ENCODE measurements around the gene SNX24. TPM values are rescaled to one million over a fixed set of nuclear protein-coding genes. Genes with fewer than 3 reads are reported as not detected.
A peak's percentile ranks its signal among the peaks of the same experiment; 100 is the strongest.

SNX24 gene
- total RNA-seq, 1 donor from 2014 or later: 14.0 TPM

GRCh38 chr5:122864400-122864799 lies 19.0 kb downstream of the SNX24 start:
- intact Hi-C loops (cut with DNase I): no loop called here
- DNase-seq (ENCODE audit: missing footprints) (no peak), ATAC-seq (no peak)

- no peak for DNase-seq (ENCODE audit: missing footprints)
- intact Hi-C loops (cut with DNase I): no loop called here
- ATAC-seq: no peak
Observed at GRCh38 chr5:122864842-122865241, 19.4 kb downstream of the SNX24 start.

DNA sequence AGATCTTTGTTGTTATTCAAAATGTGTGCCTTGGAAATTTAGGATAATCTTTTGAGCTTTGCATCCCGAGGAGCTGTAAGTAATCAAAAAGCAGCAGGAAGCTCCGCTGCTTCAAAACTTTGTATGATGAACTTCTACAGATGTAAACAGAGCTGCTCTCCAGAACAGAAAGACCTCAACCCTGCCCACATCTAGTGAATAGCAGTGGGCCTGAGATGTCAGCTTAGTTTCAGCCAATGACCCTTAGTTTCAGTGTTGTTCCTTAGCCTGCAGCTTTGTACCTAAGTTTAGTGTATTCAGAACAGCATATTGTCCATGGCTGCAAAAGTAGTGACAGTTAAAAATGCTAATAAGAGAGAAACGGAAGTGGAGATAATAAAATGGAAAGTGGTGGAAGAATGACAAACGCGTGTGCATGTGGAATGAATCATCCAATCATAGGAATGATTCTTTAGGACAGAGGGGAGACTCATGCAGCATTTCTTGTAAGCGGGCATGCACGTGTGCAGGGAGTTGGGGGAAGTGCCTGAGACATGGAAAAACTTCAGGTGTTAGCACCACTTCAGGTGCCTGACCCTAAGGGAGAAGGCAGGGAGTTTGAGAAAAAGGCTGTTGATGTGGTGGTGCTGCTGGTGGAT lies 24.9 kb downstream of the SNX24 start:
- intact Hi-C loops (cut with DNase I): no loop called here
- no peak for DNase-seq (ENCODE audit: missing footprints)
- ATAC-seq: no peak

DNA sequence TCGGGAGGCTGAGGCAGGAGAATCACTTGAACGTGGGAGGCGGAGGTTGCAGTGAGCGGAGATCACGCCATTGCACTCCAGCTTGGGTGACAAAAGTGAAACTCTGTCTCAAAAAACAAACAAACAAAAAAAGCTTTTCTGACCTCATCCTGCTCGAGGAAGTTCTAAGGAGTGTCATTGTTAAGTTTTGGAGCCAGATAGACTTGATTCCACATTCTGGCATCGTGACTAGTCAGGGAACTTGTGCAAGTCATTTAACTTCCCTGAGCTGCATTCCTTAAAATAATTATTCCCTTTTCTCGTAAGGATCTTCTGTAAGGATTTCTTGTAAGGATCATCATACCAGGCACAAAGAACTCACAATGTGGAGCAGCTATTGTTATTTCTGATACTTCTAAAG lies 26.2 kb downstream of the SNX24 start:
- ATAC-seq: no peak
- intact Hi-C loops (cut with DNase I): no loop called here
- DNase-seq (ENCODE audit: missing footprints): no peak

DNA sequence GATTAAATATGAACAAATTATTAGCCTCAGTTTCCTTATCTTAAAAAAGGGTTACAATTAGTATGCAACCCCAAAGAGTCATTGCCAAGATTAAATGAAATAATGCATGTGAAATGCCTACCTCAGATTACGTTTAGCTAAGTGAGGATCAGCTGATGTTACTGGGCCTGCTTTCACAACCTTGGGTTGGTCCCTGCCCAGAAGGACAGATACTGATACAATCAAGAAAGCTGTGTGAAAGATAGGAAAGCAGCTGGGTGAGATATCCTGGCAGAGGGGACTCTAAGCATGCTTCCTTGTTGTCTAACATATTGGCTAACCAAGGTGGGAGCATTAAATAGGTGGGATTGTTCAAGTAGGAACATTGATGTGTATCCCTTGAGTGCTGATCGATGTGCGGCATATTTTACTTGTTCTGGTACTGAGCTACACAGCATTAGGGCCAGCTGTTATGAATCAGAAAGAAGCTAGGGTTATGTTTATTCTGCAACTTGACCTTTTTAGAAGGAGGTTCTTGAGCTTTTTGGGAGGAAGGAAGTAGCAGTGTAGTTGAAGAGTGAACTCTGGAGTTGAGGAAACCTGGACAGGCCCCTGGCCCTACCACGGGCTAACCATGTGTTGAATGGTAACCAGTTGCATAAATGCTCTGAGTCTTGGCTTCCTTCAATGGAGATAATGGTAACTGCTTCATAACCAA lies 28.9 kb downstream of the SNX24 start:
- intact Hi-C loops (cut with DNase I): no loop called here
- ATAC-seq (no peak), DNase-seq (ENCODE audit: missing footprints) (no peak)

GRCh38 chr5:122877518-122877917 lies 32.1 kb downstream of the SNX24 start:
- ATAC-seq: no peak
- intact Hi-C loops (cut with DNase I): no loop called here
- DNase-seq (ENCODE audit: missing footprints): no peak

- no peak for DNase-seq (ENCODE audit: missing footprints)
- intact Hi-C loops (cut with DNase I): no loop called here
- ATAC-seq: no peak
Observed at GRCh38 chr5:122879076-122879475, 33.7 kb downstream of the SNX24 start.

- intact Hi-C loops (cut with DNase I): no loop called here
- DNase-seq (ENCODE audit: missing footprints) (no peak), ATAC-seq (no peak)
Observed at GRCh38 chr5:122880170-122880689, 34.8 kb downstream of the SNX24 start.

GRCh38 chr5:122880749-122881148 lies 35.3 kb downstream of the SNX24 start:
- intact Hi-C loops (cut with DNase I): no loop called here
- no peak for ATAC-seq
- DNase-seq (ENCODE audit: missing footprints): no peak

DNA sequence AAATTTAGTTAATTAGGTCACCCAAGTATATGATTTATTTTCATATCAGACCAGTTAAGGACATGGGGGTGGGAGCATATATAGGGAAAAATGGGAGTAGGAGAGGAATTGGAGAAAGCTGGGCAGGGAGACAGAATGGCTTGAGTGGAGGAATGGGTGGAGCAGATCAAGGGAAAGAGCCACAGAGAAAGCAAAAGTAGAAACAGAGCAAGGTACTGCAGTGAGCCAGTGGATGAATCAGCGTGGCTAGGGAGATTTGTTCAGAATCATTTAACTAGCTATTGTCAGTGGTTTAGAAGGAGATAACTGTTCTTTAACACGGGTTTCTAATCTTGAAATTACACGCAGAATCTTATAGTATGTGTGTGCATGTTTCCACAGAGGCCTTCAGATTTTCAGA lies 37.4 kb downstream of the SNX24 start:
- no peak for ATAC-seq
- intact Hi-C loops (cut with DNase I): no loop called here
- no peak for DNase-seq (ENCODE audit: missing footprints)

GRCh38 chr5:122885045-122885517 lies 39.7 kb downstream of the SNX24 start:
- no peak for ATAC-seq
- intact Hi-C loops (cut with DNase I): no loop called here
- no peak for DNase-seq (ENCODE audit: missing footprints)

DNA sequence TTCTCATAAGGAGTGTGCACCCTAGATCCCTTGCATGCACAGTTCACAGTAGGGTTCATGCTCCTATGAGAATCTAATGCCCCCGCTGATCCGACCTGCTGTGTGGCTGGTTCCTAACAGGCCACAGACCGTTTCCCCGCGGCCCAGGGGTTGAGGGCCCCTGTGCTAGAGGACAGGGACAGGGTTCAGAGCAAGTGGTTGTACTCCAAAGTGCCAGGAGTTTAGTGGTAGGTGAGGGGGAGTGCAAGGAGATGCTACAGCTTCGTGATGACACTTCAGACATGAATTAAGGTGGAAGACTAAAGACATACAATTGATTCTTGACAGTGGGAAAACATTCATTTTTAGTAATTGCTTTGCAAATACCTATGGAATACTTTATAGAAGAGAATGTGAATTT lies 40.5 kb downstream of the SNX24 start:
- intact Hi-C loops (cut with DNase I): no loop called here
- DNase-seq (ENCODE audit: missing footprints) (no peak), ATAC-seq (no peak)

DNA sequence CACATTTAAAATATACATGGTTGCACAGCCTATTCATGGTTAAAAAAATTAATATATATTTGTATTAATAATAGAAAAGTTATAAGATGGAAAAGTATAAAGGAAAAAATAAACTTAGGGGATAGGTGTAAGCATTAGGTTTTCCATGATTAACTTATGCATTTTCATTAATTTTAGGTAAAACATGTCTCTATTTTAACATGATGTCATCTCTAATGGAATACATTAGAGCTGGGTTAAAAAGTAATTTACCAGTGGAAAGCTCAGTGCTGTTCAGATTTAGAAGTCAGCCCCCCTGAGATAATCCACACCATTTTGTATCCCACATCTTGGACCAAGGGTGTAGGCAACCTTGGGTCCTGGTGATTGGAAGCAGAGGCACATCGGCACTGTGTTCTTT lies 49.7 kb downstream of the SNX24 start:
- ATAC-seq (no peak), DNase-seq (ENCODE audit: missing footprints) (no peak)
- intact Hi-C loops (cut with DNase I): loop anchor here (10.0 kb wide), 2 partner anchors 380 to 450 kb away; no protein-coding TSS in a partner anchor

- intact Hi-C loops (cut with DNase I): loop anchor here (10.0 kb wide), 2 partner anchors 378 to 448 kb away; no protein-coding TSS in a partner anchor
- no peak for DNase-seq (ENCODE audit: missing footprints)
- ATAC-seq: no peak
Observed at GRCh38 chr5:122896598-122897282, 51.3 kb downstream of the SNX24 start.

DNA sequence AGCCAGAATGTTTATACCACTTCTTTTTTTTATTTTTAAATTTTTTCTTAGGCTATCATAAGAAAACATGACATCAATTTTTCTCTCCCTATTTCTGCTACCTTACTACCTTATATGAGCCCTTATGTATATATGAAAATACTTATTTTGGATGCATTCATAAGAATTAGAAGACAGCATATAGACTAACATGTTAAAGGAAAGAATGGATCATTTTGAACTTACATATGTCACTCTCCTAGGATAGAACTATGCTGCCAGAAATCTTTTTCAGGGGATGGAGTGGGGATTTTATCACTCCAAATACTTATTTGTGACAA lies 51.8 kb downstream of the SNX24 start:
- DNase-seq (ENCODE audit: missing footprints): no peak
- ATAC-seq: no peak
- intact Hi-C loops (cut with DNase I): loop anchor here (10.0 kb wide), 2 partner anchors 378 to 448 kb away; no protein-coding TSS in a partner anchor

- intact Hi-C loops (cut with DNase I): no loop called here
- ATAC-seq (no peak), DNase-seq (ENCODE audit: missing footprints) (no peak)
Observed at GRCh38 chr5:122901346-122901745, 55.9 kb downstream of the SNX24 start.

GRCh38 chr5:122902263-122902662 lies 56.9 kb downstream of the SNX24 start:
- intact Hi-C loops (cut with DNase I): no loop called here
- no peak for DNase-seq (ENCODE audit: missing footprints)
- ATAC-seq: no peak

DNA sequence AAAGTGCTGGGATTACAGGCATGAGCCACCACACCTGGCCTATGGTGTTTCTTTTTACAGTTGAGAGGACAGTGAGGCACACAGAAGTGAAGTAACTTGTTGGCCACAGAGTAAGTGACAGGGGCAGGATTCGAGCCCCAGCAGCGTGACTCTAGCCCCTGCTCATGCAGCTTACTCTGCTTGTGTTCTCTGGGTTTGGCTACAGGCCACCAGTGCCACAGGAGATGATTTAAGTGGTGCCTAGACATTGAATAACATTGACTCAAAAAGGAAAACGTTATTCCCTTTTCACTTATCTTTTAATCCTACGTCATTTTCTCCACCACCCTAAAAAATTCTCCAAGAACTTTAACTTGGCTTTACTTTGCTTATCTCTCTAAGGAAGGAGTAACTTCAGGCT lies 61.4 kb downstream of the SNX24 start:
- DNase-seq (ENCODE audit: missing footprints) (no peak), ATAC-seq (peak; percentile 28)
- intact Hi-C loops (cut with DNase I): no loop called here

DNA sequence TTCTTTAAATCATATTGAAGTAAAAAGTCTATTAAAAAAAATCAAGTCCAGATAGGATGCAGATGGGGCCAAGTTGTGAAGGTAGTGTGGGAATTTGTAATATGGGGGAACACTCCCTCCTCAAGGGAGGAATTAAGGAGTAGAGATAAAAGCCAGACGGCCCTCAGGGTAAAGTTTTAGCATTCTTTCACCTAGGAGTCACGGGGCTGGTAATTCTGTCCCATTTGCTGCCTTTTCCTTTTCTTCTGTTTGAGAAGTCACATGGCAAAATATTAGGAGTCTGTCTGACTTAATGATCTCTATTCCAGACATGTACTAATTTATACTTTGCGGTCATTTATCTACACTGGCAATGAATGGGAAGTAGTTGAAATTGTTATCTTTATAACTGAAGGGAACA lies 61.9 kb downstream of the SNX24 start:
- ATAC-seq (no peak), DNase-seq (ENCODE audit: missing footprints) (no peak)
- intact Hi-C loops (cut with DNase I): no loop called here

GRCh38 chr5:122908108-122908507 lies 62.7 kb downstream of the SNX24 start:
- no peak for ATAC-seq
- DNase-seq (ENCODE audit: missing footprints): no peak
- intact Hi-C loops (cut with DNase I): no loop called here

Data from Right ventricle myocardium inferior (tissue), 1 donor.